GM12872 (cell line): ENCODE results near the gene KRT71.

ENCODE experiments used
- TF ChIP-seq, protein P1 (sequence below): IDR thresholded peaks from 3 replicates; pipeline ENCODE4 v1.5.1; 2011; ENCODE audit warnings: low read depth, mild to moderate bottlenecking, low read length, moderate library complexity; ENCODE audit not compliant: insufficient read depth

Gene KRT71

GRCh38 chr12:52552681-52553195, at the start of gene KRT71:
KRT71 (minus strand) TSS chr12:52553145; CDS start chr12:52553077, 68 bp downstream.
- TF ChIP-seq, protein P1, sequence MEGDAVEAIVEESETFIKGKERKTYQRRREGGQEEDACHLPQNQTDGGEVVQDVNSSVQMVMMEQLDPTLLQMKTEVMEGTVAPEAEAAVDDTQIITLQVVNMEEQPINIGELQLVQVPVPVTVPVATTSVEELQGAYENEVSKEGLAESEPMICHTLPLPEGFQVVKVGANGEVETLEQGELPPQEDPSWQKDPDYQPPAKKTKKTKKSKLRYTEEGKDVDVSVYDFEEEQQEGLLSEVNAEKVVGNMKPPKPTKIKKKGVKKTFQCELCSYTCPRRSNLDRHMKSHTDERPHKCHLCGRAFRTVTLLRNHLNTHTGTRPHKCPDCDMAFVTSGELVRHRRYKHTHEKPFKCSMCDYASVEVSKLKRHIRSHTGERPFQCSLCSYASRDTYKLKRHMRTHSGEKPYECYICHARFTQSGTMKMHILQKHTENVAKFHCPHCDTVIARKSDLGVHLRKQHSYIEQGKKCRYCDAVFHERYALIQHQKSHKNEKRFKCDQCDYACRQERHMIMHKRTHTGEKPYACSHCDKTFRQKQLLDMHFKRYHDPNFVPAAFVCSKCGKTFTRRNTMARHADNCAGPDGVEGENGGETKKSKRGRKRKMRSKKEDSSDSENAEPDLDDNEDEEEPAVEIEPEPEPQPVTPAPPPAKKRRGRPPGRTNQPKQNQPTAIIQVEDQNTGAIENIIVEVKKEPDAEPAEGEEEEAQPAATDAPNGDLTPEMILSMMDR, result no peak

- TF ChIP-seq, protein P1, result no peak
These were observed 49.6 kb upstream of the KRT71 start for GRCh38 chr12:52602552-52602951.

- TF ChIP-seq, protein P1, result no peak
These were observed 48.7 kb upstream of the KRT71 start for GRCh38 chr12:52601671-52602070.

DNA sequence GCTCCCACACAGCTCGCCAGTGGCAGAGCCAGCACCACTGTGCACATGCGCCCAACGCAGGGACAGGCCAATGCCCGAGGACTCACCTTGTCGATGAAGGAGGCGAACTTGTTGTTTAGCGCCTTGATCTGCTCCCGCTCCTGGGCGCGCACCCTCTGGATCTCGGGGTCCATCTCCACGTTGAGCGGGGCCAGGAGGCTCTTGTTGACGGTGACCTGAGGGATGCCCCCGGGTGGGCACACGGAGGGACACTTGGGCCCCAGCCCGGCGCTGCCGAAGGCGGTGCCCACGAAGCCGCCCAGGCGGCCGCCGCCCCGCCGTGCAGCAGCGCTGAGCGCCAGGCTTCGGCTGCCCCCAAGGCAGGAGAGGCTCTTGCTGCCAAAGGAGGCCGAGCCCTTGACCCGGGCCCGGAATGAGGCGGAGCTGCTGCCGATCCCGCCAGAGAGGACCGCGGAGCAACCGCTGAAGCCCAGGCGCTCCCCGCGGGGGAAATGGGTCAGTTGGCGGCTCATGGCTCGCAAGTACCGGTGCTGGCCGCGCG, 48.1 kb upstream of the KRT71 start, which contains the start of gene KRT72:
Gene KRT72, minus strand, starts transcription at position 523 of the 541 bp plus-strand sequence. Its CDS starts 11 bp downstream, at position 512.
- TF ChIP-seq, protein P1, result no peak

DNA sequence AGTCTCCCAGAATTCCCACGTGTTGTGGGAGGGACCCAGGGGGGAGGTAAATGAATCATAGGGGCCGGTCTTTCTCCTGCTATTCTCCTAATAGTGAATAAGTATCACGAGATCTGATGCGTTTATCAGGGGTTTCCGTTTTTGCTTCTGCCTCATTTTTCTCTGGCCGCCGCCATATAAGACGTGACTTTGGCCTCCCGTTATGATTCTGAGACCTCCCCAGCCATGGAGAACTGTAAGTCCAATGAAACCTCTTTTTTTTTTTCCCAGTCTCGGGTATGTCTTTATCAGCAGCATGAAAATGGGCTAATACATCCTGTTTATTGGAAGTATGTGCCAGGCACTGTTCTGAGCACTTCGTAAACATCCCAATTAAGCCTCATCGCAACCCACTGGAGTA, 47.5 kb upstream of the KRT71 start:
- TF ChIP-seq, protein P1, result no peak

GRCh38 chr12:52600071-52600470, 47.1 kb upstream of the KRT71 start:
- TF ChIP-seq, protein P1, result no peak

DNA sequence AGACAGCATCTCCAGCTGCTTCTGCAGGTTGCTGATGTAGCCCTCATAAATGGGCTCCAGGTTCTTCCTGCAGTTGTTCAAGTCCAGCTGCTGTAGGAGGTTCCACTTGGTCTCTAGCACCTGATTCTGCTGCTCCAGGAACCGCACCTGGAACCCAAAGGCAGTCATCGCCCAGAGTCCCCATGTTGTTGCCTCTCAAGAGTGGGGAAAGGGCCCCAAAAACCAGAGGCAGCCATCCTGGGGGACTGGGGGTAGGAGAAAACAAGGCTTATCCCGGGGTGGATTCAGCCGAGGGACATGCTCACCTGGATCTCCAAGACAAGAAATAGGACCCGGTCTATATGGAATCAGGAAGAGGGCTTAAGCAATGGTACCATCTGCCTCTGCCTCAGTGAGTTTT, 46.0 kb upstream of the KRT71 start:
- TF ChIP-seq, protein P1, result no peak

DNA sequence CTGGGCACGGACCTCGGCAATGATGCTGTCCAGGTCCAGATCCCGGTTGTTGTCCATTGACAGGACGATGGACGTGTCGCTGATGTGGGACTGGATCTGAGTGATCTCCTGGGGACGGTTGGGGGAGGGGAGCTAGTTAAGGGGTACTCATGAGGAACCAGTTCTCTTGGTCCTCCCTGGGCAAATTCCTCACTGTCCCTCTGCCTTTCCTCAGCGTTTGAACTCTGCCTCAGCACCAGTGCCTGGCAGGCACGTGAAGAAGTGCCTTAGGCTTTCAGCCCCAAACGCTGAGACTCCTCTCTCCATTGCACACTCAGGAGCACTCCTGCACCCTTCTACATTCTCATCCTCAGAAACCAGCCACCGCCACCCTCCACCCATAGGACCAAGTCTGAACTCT, 38.6 kb upstream of the KRT71 start:
- TF ChIP-seq, protein P1, result no peak
